C4-2B (cell line): ENCODE data around the gene OR5H2.

Source experiments
- ZFX ChIP-seq: fragments of 450-650 bp; IDR thresholded peaks from 2 replicates; pipeline ENCODE4 v1.6.1; 2017
- TF ChIP-seq, protein P1 (sequence below): fragments of 450-650 bp; conservative IDR thresholded peaks from 2 replicates; pipeline ENCODE4 v1.5.1; 2017; ENCODE audit warnings: mild to moderate bottlenecking

DNA sequence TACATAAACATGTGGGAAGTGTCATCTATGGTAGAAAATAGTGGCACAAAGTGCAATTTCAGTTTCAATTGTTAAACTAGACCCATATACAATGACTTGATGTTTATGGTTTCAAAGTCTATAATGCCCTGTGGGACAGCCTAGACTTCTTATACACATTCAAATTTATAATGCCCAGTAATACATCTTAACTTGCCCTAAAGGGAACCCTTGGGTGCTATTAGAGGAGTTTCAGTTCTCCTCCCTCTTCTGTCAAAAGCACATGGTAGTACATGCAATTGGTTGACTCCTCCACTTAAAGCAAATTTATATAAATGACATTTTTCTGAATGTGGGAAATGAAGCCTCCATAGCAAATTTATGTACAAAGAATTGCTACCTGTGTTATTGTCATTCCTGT lies 41.1 kb downstream of the OR5H2 start:
- TF ChIP-seq, protein P1, sequence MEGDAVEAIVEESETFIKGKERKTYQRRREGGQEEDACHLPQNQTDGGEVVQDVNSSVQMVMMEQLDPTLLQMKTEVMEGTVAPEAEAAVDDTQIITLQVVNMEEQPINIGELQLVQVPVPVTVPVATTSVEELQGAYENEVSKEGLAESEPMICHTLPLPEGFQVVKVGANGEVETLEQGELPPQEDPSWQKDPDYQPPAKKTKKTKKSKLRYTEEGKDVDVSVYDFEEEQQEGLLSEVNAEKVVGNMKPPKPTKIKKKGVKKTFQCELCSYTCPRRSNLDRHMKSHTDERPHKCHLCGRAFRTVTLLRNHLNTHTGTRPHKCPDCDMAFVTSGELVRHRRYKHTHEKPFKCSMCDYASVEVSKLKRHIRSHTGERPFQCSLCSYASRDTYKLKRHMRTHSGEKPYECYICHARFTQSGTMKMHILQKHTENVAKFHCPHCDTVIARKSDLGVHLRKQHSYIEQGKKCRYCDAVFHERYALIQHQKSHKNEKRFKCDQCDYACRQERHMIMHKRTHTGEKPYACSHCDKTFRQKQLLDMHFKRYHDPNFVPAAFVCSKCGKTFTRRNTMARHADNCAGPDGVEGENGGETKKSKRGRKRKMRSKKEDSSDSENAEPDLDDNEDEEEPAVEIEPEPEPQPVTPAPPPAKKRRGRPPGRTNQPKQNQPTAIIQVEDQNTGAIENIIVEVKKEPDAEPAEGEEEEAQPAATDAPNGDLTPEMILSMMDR, result no peak
- no peak for TF ChIP-seq ZFX
